Prostate gland (tissue), 2 donors: ENCODE data around the gene SORBS1. TPM values are rescaled to one million over a fixed set of nuclear protein-coding genes. Genes with fewer than 3 reads are reported as not detected.

Source experiments
- DNase-seq: peaks from one replicate; pipeline ENCODE4 v3.0.0-alpha.2; 2019; ENCODE audit warnings: low spot score
- H3K27ac ChIP-seq, 2 donors: fragments of 200-600 bp; sonication (generic); 2 replicates each; pipeline ENCODE4 v1.5.1; 2017 to 2019
- H3K27me3 ChIP-seq: fragments of 200-600 bp; sonication (generic); replicated peaks from 2 replicates; pipeline ENCODE4 v1.5.1; 2019; ENCODE audit not compliant: insufficient read depth
- H3K36me3 ChIP-seq, 2 donors: fragments of 200-600 bp; sonication (generic); 1 replicate in 1 of 2; 2 replicates in 1 of 2; pipeline versions ENCODE4 v1.5.1 to v1.8.1; 2017 to 2019
- H3K4me1 ChIP-seq: fragments of 200-600 bp; sonication (generic); replicated peaks from 2 replicates; pipeline ENCODE4 v1.5.1; 2019
- H3K4me3 ChIP-seq, 2 donors: fragments of 200-600 bp; sonication (generic); 2 replicates each; pipeline ENCODE4 v1.5.1; 2017 to 2019
- H3K9me3 ChIP-seq: fragments of 200-600 bp; sonication (generic); 2 replicates; pipeline ENCODE4 v1.5.1; 2017
- POLR2A ChIP-seq: fragments of 450-650 bp; IDR thresholded peaks from one replicate; pipeline ENCODE4 v1.6.1; 2016; ENCODE audit warnings: antibody characterized with exemption, mild to moderate bottlenecking
- POLR2AphosphoS5 ChIP-seq: sonication (generic); formaldehyde crosslinking; IDR thresholded peaks from one replicate; pipeline ENCODE4 v1.6.1; 2017; ENCODE audit warnings: antibody characterized with exemption
- WGBS: methylation state at CpG from one replicate; pipeline ENCODE4 v1.1.5; 2018; 5-methylcytosine and 5-hydroxymethylcytosine counted together
- intact Hi-C: fragments of 100-400 bp; cut with DNase I; formaldehyde crosslinking; loops from one replicate; pipeline ENCODE4 v1.14.2; 2022
- total RNA-seq, 2 donors: library from RNA; depleted of rRNA; stranded (reverse); fragments of >200 nt; gene quantifications; one replicate each; pipeline ENCODE4 v1.1.0, GENCODE V29; 2016
- TF ChIP-seq, protein P1 (sequence below), 4 experiments: fragments of 200-600 bp in 2 of 4; fragments of 450-650 bp in 2 of 4; sonication (generic) in 2 of 4; IDR thresholded peaks; 1 replicate in 3 of 4; 2 replicates in 1 of 4; pipeline ENCODE4 v1.5.1; 2016 to 2019; ENCODE audit warnings: antibody characterized with exemption in 4 of 4, mild to moderate bottlenecking in 2 of 4, moderate library complexity in 2 of 4

SORBS1 gene
- total RNA-seq, 2 donors from 2014 or later, result 84.6 to 189 TPM

DNA sequence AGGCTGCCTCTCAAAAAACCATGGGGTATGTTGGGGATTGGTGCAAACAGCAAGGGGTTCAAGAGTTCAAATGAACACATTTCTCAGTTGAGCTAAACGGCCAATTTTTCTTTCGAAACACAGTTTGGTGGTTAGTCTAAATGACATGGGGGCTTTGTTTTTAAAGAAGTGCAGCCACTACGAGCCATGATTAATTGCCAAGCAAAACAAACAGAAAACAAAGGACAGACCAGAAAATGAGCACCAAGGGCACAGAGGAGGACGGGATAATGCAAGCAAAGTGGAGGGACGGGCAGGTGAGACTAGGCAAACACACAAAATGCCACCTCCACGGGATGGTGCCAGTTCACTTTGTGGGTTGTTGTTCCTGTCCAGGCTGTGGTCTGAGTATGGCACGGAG lies 205.9 kb downstream of the SORBS1 start:
- no peak overlapping the region for H3K4me3 ChIP-seq

DNA sequence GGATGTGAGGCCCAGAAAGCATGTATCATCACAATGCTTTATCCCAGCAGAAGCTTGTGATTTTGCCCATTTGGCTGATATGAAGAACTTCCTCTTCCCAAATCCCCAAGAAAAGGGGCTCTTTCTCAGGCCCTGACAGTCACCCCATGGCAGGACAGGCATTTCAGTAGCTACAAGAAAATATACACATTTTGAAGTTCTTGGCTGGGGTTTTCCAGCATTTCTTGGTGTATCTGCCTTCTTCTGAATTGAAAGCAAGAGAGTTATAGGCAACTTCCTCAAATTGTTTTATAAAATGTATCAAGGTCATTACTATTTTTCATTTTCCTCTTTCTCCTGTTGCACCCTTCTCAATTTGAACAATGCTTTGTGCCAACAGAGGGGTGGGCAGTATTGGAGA lies 207.1 kb downstream of the SORBS1 start:
- Histone ChIP-seq H3K36me3 (no peaks in the 10 kb centered on the region), H3K4me1 (no peaks in the 10 kb centered on the region), H3K4me3 (no peak overlapping the region), H3K27me3 (no peaks in the 10 kb centered on the region), H3K9me3 (no peaks in the 10 kb centered on the region), H3K27ac (no peak overlapping the region)
- DNase-seq, result no peak
- TF ChIP-seq POLR2A (no peak), POLR2AphosphoS5 (no peak)
- TF ChIP-seq, protein P1, sequence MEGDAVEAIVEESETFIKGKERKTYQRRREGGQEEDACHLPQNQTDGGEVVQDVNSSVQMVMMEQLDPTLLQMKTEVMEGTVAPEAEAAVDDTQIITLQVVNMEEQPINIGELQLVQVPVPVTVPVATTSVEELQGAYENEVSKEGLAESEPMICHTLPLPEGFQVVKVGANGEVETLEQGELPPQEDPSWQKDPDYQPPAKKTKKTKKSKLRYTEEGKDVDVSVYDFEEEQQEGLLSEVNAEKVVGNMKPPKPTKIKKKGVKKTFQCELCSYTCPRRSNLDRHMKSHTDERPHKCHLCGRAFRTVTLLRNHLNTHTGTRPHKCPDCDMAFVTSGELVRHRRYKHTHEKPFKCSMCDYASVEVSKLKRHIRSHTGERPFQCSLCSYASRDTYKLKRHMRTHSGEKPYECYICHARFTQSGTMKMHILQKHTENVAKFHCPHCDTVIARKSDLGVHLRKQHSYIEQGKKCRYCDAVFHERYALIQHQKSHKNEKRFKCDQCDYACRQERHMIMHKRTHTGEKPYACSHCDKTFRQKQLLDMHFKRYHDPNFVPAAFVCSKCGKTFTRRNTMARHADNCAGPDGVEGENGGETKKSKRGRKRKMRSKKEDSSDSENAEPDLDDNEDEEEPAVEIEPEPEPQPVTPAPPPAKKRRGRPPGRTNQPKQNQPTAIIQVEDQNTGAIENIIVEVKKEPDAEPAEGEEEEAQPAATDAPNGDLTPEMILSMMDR (IDR thresholded peaks at IDR 0.05), result no peak
- intact Hi-C loops, result no loop called here

More for the DNA sequence above, 205.9 kb downstream of the SORBS1 start:
- no peak overlapping the region for H3K27ac ChIP-seq
- no peaks in the 10 kb centered on the region for H3K36me3 ChIP-seq
- no peaks in the 10 kb centered on the region for H3K27me3 ChIP-seq
- intact Hi-C loops, result no loop called here
- DNase-seq, result no peak
- no peak for TF ChIP-seq POLR2A
- TF ChIP-seq, protein P1 (IDR thresholded peaks at IDR 0.05), result no peak
- no peak for TF ChIP-seq POLR2AphosphoS5
- no peaks in the 10 kb centered on the region for H3K4me1 ChIP-seq
- H3K9me3 ChIP-seq, result no peaks in the 10 kb centered on the region
- WGBS, result 42% methylated on average over 7 of the region's 7 CpGs

DNA sequence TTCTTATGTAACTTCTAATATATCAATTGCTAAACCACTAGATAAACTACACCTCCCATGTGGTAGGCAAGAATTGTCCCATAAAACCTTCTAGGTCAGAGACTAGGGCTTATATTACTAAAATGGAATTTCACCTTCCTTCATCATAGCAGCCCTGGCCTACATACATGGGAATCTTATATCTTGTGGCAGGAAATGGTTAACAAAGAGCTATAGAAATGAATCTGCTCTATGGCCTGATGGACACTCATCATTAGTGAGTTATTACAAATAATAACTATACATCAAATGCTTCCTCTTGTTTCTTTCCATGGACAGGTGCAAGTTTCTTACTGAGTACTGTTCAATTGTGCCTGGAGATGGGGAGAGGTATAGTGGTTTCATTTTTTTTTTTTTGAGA lies 208.0 kb downstream of the SORBS1 start:
- no peak overlapping the region for H3K27ac ChIP-seq
- intact Hi-C loops, result no loop called here

DNA sequence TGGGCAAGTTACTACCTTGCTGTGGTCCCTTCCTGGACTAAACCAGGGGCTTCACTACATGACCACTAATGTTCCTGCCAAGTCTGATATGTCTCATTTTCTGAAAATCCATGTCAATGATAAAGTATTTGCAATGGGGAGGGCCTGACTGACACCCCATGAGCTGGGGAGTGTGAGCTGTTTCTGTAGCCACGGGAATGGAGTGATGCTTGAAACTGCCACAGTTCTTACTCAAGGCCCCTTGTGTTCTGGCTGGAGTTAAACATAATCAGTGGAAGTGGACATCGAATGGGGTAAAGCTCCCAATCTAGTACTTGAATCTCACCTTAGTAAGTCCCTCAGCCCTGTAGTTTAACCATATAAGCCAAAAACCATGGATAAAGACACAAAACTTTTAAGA lies 208.5 kb downstream of the SORBS1 start:
- no peak for DNase-seq
- intact Hi-C loops, result no loop called here
- Histone ChIP-seq H3K4me3 (no peak overlapping the region), H3K36me3 (no peaks in the 10 kb centered on the region), H3K27ac (no peak overlapping the region), H3K4me1 (no peaks in the 10 kb centered on the region), H3K27me3 (no peaks in the 10 kb centered on the region), H3K9me3 (no peaks in the 10 kb centered on the region)
- TF ChIP-seq POLR2AphosphoS5 (no peak), POLR2A (no peak)
- TF ChIP-seq, protein P1 (IDR thresholded peaks at IDR 0.05), result no peak
- 92% methylated on average over 2 of the region's 2 CpGs for WGBS

More for the DNA sequence above, 208.0 kb downstream of the SORBS1 start:
- Histone ChIP-seq H3K4me3 (no peak overlapping the region), H3K27me3 (no peaks in the 10 kb centered on the region), H3K4me1 (no peaks in the 10 kb centered on the region), H3K36me3 (no peaks in the 10 kb centered on the region), H3K9me3 (no peaks in the 10 kb centered on the region)
- no peak for TF ChIP-seq POLR2AphosphoS5
- no peak for TF ChIP-seq POLR2A
- DNase-seq, result no peak

DNA sequence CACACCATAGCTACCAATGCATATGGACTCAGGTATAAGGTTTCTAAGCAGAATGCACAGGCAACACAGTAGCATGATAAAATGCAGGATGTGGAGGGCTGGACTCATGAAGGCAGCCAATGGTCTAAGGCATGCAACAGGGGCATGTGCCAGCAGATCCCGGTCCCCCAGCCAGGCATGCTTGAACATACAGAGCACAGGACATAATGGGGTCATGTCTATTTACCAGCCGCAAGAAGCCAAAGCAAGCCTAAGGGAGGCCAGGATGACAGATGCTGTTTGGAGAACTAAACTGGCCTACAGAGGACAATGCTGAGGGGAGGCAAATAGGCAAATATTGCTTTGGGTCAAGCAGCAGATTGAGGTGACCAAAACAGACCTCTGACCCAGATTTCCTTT lies 210.3 kb downstream of the SORBS1 start:
- TF ChIP-seq POLR2AphosphoS5, result peak; percentile 55
- TF ChIP-seq, protein P1 (IDR thresholded peaks at IDR 0.05), result no peak
- no peak for TF ChIP-seq POLR2A
- 36% methylated on average over 2 of the region's 2 CpGs for WGBS
- no peaks in the 10 kb centered on the region for H3K27me3 ChIP-seq
- no peak overlapping the region for H3K4me3 ChIP-seq
- peak overlapping the region in 1 of 2 donors; percentile 52 for H3K27ac ChIP-seq
- no peaks in the 10 kb centered on the region for H3K9me3 ChIP-seq
- H3K36me3 ChIP-seq, result no peaks in the 10 kb centered on the region
- no peaks in the 10 kb centered on the region for H3K4me1 ChIP-seq
- intact Hi-C loops, result no loop called here
- DNase-seq, result peak; percentile 68
